Stimulated activated CD4-positive, alpha-beta T cell treated with anti-CD3 and anti-CD28 coated beads, TNF-alpha, amount 100 ng/mL, for 1 hour (primary cell): Measurements from ENCODE around the gene DOCK3.
"Not testable (repeated sequence)": the region's sequence is repeated elsewhere in the genome, so short reads cannot be mapped to it uniquely, and the experiment has no call there.

ENCODE experiments used
- DNase-seq, 3 donors: peaks; one replicate each; pipeline ENCODE4 v3.0.0-alpha.2; 2020; ENCODE audit warnings: low read depth in 3 of 3, low spot score in 1 of 3

Gene DOCK3

DNA sequence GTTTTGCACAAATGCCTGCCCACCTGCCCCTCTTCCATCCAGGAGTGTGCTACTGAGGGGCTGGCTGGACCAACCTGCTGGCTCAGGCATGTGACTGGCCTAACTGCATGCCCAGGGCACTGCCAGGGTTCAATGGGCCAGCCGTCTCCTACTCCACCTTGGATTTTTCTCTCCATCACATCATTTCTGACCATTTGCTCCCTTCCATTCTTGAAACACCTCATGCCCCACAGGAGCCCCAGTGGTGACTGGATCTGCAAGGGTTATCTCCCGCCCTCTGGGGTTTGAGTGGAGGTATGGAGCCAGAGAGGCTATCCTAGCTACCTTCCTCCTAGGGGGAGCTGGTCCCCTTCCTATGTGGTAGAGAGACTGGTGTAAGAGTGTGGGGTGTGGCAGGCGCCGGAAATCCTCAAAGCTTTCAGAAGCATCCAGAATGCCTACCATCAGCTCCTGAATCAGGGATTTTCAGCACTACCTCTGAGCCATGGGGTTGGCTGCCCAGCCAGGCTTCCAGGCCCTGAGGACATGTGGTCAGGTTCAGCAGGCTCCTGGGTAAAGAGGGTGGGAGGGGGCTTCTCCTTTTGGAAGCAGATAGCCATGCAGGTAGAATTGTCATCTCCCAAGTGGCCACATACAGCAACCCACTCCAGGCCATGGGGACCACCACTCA, 707.5 kb downstream of the DOCK3 start:
- DNase-seq, result no peak

DNA sequence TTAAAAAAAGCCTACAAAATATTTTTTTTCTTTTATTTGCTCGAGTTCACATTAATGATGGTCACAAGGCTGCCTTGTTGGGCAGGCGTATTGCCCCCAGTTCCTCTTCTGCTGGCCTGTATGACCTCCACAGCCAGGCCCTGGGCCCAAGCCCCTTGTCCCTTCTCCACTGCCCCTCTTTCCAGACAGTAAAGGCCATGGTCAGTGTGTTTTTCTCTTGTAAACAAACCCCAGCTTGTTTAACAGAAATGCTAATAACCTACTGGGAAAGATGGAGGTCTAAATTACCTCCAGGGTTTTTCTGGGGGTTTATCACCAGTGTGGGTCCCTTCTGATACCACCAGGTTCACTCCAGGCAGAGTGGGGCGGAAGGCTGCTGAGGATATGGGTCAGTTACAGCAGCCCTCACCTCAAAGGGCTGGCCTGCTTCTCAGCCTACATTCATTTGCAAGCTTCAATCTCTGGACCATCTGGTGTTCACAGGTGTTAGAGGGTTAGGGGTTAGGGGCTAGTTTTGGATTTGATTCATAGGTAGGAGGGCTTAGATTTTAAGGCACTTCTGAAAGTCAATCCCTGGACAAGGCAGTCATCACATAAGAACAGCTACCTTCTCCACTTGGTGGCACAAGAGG, 708.3 kb downstream of the DOCK3 start:
- DNase-seq, result no peak

DNA sequence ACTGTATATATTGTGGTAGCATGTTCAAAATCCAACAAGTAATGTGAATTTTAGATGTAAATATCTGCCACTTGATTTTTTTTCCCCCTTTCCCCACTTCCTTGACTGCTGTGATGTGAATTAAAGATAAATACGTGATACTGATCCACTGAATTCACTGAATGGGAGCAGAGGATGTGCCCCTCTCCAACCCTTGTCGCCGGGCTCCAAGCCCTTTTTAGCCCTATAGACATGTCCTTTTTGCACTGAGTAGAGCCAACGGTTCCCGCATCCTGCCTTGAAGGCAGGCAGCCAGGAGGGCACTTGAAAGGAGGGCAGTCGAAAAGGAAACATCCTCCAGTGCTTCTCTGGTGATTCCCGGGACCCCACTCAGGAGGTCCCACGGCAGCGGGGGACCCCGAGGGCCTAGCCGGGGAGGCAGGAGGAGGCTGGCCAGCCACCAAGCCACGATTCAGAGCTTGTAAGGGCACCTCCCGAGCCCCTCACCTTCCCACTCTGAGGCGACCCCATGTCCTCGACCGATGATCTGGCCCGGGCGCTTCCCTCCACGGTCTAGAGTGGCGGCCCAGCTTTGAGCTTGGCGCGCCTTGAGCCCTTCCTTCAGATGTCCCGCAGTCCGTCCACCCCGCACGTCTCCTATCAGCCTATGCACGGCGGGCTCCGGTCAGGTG, 709.5 kb downstream of the DOCK3 start:
- no peak for DNase-seq

DNA sequence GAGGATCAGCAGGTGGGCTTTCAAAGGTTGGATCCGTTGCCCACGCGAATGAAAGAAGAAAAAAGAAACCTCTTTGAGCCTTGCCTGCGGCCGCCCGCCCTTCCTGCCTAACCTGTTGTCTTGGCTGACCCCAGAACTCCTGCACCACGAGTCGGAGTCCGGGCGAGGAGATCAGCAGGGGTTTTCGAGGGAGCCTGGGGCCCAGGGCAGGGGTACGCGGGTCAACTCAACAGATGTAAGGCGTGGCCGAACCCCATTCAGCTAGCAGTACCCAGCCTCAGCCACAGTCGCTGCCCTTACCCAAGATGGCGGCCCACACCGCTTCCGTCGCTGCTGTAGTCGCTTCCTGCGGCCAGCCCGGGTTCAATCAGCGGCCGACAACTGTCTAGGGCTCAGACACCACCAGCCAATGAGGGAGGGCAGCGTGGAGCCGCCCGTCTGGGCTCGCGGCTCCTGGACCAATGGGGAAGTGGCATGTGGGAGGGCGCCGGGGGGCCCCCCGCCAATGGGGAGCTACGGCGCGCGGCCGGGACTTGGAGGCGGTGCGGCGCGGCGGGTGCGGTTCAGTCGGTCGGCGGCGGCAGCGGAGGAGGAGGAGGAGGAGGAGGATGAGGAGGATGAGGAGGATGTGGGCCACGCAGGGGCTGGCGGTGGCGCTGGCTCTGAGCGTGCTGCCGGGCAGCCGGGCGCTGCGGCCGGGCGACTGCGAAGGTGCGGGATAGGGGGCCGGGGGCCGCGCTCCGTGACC, 710.2 kb downstream of the DOCK3 start, which contains the start of gene MANF:
MANF (plus strand) TSS at position 566 of the 748 bp plus-strand sequence; CDS start at position 618, 52 bp downstream.
- DNase-seq, result peak; percentile 86 to 95 (median 92)

- no peak for DNase-seq
Measured at GRCh38 chr3:51385621-51386091, 710.9 kb downstream of the DOCK3 start.

DNA sequence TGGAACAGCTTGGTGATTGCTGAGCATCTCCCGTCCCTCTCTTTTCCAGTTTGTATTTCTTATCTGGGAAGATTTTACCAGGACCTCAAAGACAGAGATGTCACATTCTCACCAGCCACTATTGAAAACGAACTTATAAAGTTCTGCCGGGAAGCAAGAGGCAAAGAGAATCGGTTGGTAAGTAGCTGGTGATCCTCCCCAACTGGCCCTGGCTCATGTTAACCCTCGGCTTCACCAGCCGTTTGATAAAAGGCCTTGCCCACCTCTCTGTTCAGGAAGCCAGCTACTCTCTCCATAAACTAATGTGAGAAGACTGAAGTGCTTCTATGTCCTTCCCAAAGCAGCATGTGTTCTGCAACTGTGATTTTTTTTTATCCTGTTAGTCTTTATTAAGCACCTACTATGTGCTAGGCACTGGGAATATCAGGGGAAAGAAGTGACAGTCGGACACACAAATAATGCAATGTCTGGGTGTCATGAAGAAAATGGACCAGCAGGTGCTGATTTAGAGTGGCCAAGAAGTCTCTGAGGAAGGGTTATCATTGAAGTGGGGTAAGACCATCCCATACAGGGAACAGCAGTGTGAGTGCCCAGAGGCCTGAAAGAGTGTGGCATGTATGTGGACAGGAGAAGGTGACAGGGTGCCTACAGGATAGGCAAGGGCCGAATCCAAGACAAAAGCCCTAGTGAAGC, 711.6 kb downstream of the DOCK3 start:
- no peak for DNase-seq

DNA sequence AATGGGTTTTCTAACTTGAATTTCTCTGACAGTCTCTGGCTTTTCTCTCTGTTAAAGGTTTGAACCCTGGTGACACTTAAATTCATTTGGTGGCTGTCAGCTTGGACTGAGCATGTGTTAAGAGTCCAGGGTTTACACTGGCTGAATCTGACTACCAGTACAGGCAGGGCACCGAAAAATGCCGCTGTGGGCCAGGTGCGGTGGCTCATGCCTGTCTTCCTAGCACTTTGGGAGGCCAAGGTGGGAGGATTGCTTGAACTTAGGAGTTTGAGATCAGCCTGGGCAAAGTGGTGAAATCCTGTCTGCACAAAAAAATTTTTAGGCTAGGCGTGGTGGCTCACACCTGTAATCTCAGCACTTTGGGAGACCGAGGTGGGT, 712.1 kb downstream of the DOCK3 start:
- no peak for DNase-seq

DNA sequence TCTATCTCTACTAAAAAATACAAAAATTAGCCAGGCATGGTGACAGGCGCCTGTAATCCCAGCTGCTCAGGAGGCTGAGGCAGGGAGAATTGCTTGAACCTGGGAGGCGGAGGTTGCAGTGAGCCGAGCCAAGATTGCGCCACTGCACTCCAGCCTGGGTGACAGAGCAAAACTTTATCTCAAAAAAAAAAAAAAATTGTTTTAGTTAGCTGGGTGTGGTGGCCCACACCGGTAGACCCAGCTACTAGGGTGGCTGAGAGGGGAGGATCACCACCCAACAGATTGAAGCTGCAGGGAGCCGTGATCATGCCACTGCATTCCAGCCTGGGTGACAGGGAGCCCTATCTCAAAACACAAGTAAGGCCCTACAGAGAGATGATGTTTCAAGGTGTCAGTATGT, 712.6 kb downstream of the DOCK3 start:
- not testable (repeated sequence) for DNase-seq

DNA sequence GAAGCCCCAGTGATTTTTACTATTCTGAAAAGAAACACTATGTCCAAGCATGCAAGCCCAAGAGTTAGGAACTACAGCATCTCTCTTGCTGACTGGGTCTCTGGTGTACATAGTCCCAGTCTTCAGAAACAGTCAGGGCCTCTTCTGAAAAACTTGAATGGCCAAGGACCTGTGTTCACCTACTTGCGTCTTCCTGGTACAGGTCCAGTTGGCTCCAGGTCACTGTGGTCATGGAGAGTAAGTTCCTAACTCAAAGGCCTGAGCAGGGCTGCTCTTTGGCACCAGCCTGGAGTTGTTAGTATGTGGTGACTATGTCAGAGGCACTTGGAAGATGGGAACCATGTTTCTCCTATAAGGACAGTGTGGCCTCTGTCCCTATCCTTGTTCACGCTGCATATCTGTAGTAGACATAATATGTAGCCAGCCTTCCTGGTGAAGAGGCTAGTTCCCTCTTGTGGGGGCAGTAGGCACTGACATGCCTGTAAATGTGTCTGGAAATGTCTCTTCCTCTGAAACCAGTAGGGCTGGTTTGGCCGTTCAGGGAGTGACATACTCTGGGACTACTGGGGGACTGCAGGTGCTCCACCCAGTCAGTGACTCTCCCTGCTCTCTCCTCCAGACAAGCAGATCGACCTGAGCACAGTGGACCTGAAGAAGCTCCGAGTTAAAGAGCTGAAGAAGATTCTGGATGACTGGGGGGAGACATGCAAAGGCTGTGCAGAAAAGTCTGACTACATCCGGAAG, 713.7 kb downstream of the DOCK3 start:
- no peak for DNase-seq

GRCh38 chr3:51389423-51390183, 714.9 kb downstream of the DOCK3 start:
- peak; percentile 12 to 34 (median 27) for DNase-seq

GRCh38 chr3:51390246-51391074, 715.7 kb downstream of the DOCK3 start:
- DNase-seq, result no peak

DNA sequence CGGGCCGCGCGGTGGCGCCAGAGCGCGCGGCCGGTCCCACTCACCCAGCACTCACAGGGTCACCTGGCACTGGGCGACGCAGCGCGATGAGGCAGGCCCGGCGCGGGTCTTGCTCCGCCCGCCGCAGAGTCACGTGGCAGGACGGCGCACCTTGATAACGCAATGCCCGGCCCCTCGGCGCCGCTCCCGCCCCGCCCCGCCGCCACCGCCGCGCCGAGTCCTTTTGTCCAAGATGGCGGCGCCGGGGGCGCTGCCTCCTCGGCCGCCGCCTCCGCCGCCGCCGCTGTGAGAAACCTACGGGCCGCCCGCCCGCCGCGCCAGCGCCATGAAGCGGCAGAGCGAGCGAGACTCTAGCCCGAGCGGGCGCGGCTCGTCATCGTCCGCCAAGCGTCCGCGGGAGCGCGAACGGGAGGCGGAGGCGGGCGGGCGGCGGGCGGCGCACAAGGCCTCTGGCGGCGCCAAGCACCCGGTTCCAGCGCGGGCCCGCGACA, 716.4 kb downstream of the DOCK3 start, which contains the start of gene RBM15B:
RBM15B (plus strand) TSS at position 211 of the 491 bp plus-strand sequence; CDS start at position 326, 115 bp downstream.
- DNase-seq, result peak; percentile 92 to 95 (median 93)

- peak in 1 of 3 donors; percentile 8 for DNase-seq
Measured at GRCh38 chr3:51391566-51392354, 717.0 kb downstream of the DOCK3 start.

- no peak for DNase-seq
Measured at GRCh38 chr3:51392355-51393133, 717.8 kb downstream of the DOCK3 start.

DNA sequence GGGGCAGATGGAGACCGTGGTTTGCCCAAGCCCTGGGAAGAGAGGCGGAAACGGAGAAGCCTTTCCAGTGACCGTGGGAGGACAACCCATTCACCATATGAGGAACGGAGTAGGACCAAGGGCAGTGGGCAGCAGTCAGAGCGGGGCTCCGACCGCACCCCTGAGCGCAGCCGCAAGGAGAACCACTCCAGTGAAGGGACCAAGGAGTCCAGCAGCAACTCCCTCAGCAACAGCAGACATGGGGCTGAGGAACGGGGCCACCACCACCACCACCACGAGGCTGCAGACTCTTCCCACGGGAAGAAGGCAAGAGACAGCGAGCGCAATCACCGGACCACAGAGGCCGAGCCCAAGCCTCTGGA, 718.4 kb downstream of the DOCK3 start:
- DNase-seq, result no peak

GRCh38 chr3:51393564-51393963, 718.8 kb downstream of the DOCK3 start:
- no peak for DNase-seq

DNA sequence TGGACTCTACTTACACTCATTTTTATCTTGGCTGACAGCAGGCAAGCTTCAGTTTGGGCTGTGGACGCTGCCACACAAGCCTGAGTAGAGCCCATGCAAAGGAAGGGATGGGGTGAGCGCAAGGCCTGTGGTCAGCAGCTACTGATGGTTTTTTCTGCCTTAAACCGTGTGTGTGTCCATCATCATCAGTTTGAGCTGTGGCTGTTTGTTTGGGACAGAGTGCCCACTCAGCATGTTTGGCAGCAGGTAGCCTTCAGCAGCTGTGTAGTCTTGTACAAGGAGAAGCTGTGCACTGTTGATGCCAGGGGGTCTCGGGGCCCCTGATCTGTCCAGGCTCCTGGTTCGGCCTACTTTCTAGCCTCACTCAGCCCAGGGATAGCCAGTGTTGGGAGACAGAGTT, 719.8 kb downstream of the DOCK3 start:
- no peak for DNase-seq
